Body of pancreas (tissue), 4 donors: ENCODE data around the gene RELN. TPM values are rescaled to one million over a fixed set of nuclear protein-coding genes. Genes with fewer than 3 reads are reported as not detected.

Source experiments
- ATAC-seq: fragments of 150-250 bp; one replicate; pipeline ENCODE4 v1.9.1; 2016
- DNase-seq, 4 donors: peaks; one replicate each; pipeline ENCODE4 v3.0.0-alpha.2; 2019
- H3K27ac ChIP-seq, 4 donors: fragments of 200-600 bp; sonication (generic); 1 replicate in 3 of 4; 2 replicates in 1 of 4; pipeline versions ENCODE4 v1.5.1 to v1.6.1; 2016 to 2019; ENCODE audit warnings: mild to moderate bottlenecking in 1 of 4, mixed read lengths in 1 of 4, moderate library complexity in 1 of 4
- H3K27me3 ChIP-seq, 2 donors: fragments of 200-600 bp; sonication (generic); one replicate each; pipeline ENCODE4 v1.6.0; 2016; ENCODE audit warnings: mild to moderate bottlenecking in 1 of 2
- H3K36me3 ChIP-seq, 2 donors: fragments of 200-600 bp; sonication (generic); replicated peaks in 1 of 2; 2 replicates each; pipeline ENCODE4 v1.5.1; 2016; ENCODE audit warnings: low read depth in 2 of 2; ENCODE audit not compliant: insufficient read depth in 1 of 2
- H3K4me1 ChIP-seq: fragments of 200-600 bp; sonication (generic); one replicate; pipeline ENCODE4 v1.6.0; 2016
- H3K4me3 ChIP-seq, 2 donors: fragments of 200-600 bp; sonication (generic); 1 replicate in 1 of 2; 2 replicates in 1 of 2; pipeline ENCODE4 v1.5.1; 2016 to 2019
- H3K9me3 ChIP-seq, 3 donors: fragments of 200-600 bp; sonication (generic); 1 replicate in 2 of 3; 2 replicates in 1 of 3; pipeline ENCODE4 v1.5.1; 2016
- CTCF ChIP-seq, 7 experiments: fragments of 450-650 bp in 4 of 7; fragments of 200-600 bp in 3 of 7; sonication (generic) in 3 of 7; IDR thresholded peaks; one replicate each; pipeline ENCODE4 v1.5.1; 2016 to 2019; ENCODE audit warnings: antibody characterized with exemption in 7 of 7
- POLR2A ChIP-seq, 3 donors: fragments of 450-650 bp; IDR thresholded peaks; one replicate each; pipeline ENCODE4 v1.6.1; 2016; ENCODE audit warnings: antibody characterized with exemption in 3 of 3, mild to moderate bottlenecking in 2 of 3
- WGBS, 2 donors: methylation state at CpG; one replicate each; pipeline ENCODE4 v1.1.5; 2017; 5-methylcytosine and 5-hydroxymethylcytosine counted together
- intact Hi-C: fragments of 100-400 bp; cut with DNase I; formaldehyde crosslinking; loops from one replicate; pipeline ENCODE4 v1.15.1; 2023
- total RNA-seq, 2 donors: library from RNA; depleted of rRNA; stranded (reverse); fragments of >200 nt; gene quantifications; one replicate each; pipeline ENCODE4 v1.1.0, GENCODE V29; 2016

RELN gene
- total RNA-seq, 2 donors from 2014 or later = 0.33 to 3.9 TPM

DNA sequence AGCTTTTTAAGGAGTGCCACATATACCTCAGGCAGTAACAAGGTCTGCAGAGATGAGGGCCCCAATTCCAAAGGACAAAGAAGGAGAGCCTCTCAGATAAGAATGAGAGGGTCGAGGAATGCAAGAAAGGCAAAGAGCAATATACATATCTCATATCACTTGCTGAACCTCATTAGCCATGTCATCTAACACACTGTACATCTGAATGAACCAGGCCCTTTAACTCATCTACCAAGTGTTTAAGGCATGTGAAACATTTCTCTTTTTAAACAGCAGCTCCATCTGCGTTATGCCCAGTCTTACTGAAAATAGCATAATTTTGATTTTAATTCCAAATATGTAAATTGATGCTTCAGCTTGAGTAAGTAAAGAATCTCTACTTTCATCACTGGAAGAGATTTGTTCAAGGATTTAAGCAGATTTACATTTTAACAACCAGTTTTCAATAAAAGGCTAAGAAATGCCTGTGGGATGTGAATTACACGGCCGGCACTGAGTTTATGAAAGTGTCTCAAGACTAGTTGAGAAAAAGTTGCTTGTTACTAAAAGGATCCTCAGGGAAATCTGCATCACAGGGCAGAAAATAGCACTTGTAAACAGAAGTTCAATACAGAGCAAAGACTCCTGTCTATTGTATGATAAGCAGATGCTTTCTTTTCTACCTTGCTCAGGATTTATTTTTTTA lies 419.7 kb downstream of the RELN start:
- Histone ChIP-seq H3K27ac (no peak overlapping the region), H3K36me3 (no peaks in the 10 kb centered on the region), H3K9me3 (no peaks in the 10 kb centered on the region), H3K4me3 (no peak overlapping the region), H3K4me1 (no peaks in the 10 kb centered on the region), H3K27me3 (no peaks in the 10 kb centered on the region)
- ATAC-seq (no peak), DNase-seq (no peak)
- intact Hi-C loops = loop anchor here (10.0 kb wide), 1 partner anchor 585 kb away; no protein-coding TSS in a partner anchor
- no peak for TF ChIP-seq POLR2A (IDR thresholded peaks at IDR 0.05)
- no peak for TF ChIP-seq CTCF (IDR thresholded peaks at IDR 0.05)
- 80 to 81% methylated on average over 4 of the region's 4 CpGs for WGBS, 2 donors

- no peak overlapping the region for H3K4me3 ChIP-seq
Observed at GRCh38 chr7:103564416-103564815, 425.0 kb downstream of the RELN start.

GRCh38 chr7:103560136-103560535 lies 429.3 kb downstream of the RELN start:
- no peaks in the 10 kb centered on the region for H3K4me1 ChIP-seq
- no peaks in the 10 kb centered on the region for H3K9me3 ChIP-seq
- H3K4me3 ChIP-seq = no peak overlapping the region
- 47 to 51% methylated on average over 1 of the region's 1 CpG for whole genome bisulfite sequencing, 2 donors
- no peak for TF ChIP-seq POLR2A (IDR thresholded peaks at IDR 0.05)
- no peak for TF ChIP-seq CTCF (IDR thresholded peaks at IDR 0.05)
- H3K27ac ChIP-seq = no peak overlapping the region
- intact Hi-C loops = no loop called here
- no peaks in the 10 kb centered on the region for H3K36me3 ChIP-seq
- no peaks in the 10 kb centered on the region for H3K27me3 ChIP-seq
- ATAC-seq (no peak), DNase-seq (no peak)

More at GRCh38 chr7:103564416-103564815, 425.0 kb downstream of the RELN start:
- ATAC-seq (no peak), DNase-seq (no peak)
- no peak overlapping the region for H3K27ac ChIP-seq
- H3K9me3 ChIP-seq = no peaks in the 10 kb centered on the region
- 58 to 70% methylated on average over 2 of the region's 2 CpGs for WGBS, 2 donors
- intact Hi-C loops = no loop called here
- H3K27me3 ChIP-seq = no peaks in the 10 kb centered on the region
- no peaks in the 10 kb centered on the region for H3K36me3 ChIP-seq
- TF ChIP-seq POLR2A (IDR thresholded peaks at IDR 0.05) = no peak
- TF ChIP-seq CTCF (IDR thresholded peaks at IDR 0.05) = no peak
- no peaks in the 10 kb centered on the region for H3K4me1 ChIP-seq

DNA sequence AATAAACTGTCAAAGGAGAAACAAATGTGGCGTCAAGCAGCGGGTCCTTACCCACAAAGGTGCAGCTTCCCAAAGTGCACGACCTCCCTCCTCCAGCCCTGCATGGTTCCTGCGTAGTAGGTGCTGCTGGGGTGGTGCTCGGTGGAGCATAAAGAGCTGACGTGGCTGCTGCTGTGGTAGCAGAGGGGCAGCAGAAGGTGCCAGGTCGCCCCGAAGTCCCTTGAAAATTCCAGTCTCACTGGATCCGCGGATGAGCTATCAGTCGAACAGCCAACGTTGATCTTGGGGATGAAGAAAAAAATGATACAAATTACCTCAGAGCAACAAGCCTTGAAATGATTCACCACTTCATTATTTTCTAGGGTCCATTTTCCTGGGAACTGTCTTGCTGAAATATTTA lies 438.4 kb downstream of the RELN start:
- no peak for TF ChIP-seq CTCF (IDR thresholded peaks at IDR 0.05)
- no peak for TF ChIP-seq POLR2A (IDR thresholded peaks at IDR 0.05)
- Histone ChIP-seq H3K27me3 (no peaks in the 10 kb centered on the region), H3K9me3 (no peaks in the 10 kb centered on the region), H3K36me3 (no peaks in the 10 kb centered on the region), H3K4me1 (no peaks in the 10 kb centered on the region), H3K27ac (no peak overlapping the region), H3K4me3 (no peak overlapping the region)
- DNase-seq (no peak), ATAC-seq (no peak)
- 78 to 82% methylated on average over 10 to 12 of the region's 12 CpGs for WGBS, 2 donors
- intact Hi-C loops = no loop called here

- Histone ChIP-seq H3K36me3 (no peaks in the 10 kb centered on the region), H3K4me1 (no peaks in the 10 kb centered on the region), H3K4me3 (no peak overlapping the region), H3K9me3 (no peaks in the 10 kb centered on the region), H3K27ac (no peak overlapping the region), H3K27me3 (no peaks in the 10 kb centered on the region)
- ATAC-seq (no peak), DNase-seq (no peak)
- TF ChIP-seq POLR2A (IDR thresholded peaks at IDR 0.05) = no peak
- TF ChIP-seq CTCF (IDR thresholded peaks at IDR 0.05) = no peak
- intact Hi-C loops = no loop called here
- WGBS, 2 donors = 50 to 56% methylated on average over 2 of the region's 2 CpGs
Observed at GRCh38 chr7:103549786-103550185, 439.7 kb downstream of the RELN start.
